Nucleus accumbens (tissue), 56 donors: ENCODE measurements around the gene TXNRD2.

Experiments
- DNase-seq, 56 donors: peaks; one replicate each; lab custom pipeline; 2025; lab: John Stamatoyannopoulos, UW

The TXNRD2 gene

GRCh38 chr22:19853879-19854777 lies 87.5 kb downstream of the TXNRD2 start:
- DNase-seq: peak in 1 of 56 donors; percentile 56

DNA sequence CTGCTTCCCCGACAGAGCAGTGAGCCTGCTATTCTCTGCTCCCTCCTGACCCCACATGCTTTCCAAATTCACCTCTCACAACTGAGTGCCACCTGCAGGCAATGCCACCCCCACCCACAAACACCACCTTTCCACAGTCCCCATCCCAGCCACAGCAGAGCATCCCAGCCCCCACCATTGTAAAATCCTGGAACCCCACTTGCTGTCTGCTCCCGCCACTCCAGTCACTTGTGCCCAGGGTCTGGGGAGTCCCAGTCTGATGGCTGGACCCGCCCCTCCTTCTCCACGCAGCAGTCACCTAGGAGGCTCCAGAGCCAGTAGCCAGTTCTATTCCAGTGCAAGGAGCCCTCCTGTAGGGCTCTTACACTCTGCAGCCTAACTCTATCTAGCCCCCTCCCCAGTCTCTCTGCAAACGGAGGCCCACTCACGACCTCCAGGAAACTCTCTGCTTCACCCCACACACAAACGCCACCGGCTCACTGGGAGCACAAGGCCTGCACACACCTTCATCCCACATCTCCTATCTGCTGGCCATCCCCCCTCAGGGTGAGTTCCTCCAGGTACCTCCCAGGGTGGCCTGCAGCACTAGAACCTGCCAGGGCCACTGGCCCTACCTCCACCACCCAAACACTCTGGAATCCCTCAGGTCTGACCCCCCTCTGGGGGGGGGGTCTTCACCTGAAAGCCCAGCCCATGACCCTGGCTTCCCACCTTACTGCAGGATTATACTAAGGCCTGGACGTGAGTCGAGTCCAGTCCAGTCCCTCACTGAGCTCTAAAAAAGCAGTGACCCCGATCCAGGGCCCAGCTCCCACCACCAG lies 88.3 kb downstream of the TXNRD2 start:
- no peak for DNase-seq

- no peak for DNase-seq
Observed at GRCh38 chr22:19852177-19852781, 89.3 kb downstream of the TXNRD2 start.

GRCh38 chr22:19851291-19852176 lies 90.1 kb downstream of the TXNRD2 start:
- no peak for DNase-seq

DNA sequence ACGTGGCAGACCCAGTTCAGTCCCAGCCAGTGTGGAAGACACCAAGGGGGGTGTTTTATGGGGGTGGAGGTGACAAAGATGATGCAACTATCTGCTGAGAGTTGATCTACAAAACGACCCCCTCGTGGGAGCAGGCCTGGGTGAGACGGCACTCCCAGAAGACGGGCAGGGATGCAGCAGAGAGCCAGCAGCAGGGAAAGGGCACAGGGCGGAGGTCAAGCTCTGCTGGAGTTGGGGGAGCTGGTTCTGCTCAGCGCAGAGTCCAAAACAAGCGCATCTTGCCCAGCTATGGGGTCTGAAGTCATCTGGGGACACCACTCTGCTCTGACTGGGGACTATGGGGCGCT lies 90.9 kb downstream of the TXNRD2 start:
- DNase-seq: no peak

DNA sequence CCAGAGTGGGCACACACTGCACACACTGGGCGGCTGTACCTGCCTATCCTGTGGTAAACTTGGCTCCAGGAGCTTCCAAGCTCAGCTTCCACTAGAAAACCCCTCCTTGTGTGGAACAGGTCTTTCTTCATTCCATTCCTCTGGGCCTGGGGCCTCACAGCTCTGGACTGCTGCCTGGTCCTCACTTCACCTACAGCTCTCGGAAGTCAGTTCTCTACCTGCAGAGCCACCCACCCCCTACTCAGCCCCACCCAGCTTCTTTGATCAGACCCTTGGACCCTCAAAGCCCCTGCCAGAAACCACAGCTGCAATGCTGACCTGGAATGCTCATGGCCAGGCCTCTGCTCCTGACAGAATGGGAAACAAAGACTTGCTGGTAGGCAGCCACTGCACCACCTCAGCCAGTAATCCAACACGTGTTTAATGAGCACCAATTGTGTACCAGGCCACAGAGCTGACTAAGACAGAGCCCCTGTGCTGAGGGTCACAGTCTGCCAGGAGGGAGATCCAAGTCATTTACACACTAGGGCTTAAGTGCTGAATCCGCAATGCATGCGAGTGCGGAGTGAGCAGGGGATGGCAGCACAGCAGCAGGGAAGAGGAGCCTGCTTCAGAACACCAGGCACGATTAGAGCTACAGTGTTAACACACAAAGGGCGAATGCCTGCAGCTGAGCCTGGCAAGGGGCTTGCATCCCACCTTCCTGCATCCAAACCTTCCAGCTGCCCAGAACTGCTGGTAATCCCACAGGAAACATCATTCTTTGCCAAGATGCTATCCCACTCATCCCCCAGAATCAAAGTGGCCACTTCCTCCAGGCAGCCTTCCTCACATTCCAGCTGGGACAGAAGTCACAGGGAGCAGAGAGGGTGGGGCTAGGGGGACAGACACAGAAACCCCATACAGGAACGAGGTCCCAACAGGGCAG lies 91.5 kb downstream of the TXNRD2 start:
- no peak for DNase-seq

GRCh38 chr22:19848298-19849224 lies 93.1 kb downstream of the TXNRD2 start:
- DNase-seq: no peak

GRCh38 chr22:19847345-19847632 lies 94.3 kb downstream of the TXNRD2 start:
- DNase-seq: no peak

GRCh38 chr22:19846620-19847344 lies 94.8 kb downstream of the TXNRD2 start:
- DNase-seq: no peak

DNA sequence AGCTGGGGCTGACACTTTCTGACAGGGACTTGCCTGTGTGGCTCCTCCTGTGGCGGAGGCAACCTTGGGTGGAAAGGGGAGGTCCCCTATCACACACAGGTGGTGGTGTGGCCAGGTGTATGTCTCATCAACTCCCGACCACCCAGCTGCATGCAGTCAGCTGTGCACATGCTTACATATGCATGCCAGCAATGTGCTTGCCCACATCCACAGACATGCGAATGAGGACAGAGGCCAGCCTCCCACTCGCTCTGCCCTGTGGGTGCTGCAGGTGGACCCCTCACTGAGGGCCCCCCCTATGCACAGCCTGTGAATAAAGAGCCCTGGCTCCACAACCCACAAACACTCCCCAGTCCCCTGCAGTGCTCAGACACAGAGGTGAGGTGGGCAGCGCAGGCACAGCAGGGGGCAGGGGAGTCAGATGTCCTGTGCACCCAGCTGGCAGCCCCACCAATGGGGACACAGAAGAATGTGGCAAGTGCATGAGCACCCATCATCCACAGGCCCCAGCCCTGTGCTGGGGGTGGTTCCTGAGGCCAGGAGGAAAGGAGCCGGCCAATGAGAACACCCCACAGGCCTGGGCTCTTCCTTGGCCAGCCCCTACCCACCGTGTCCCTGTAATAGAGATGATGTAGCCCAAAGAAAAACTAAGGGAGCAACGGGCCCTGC lies 96.4 kb downstream of the TXNRD2 start:
- no peak for DNase-seq

- peak in 16 of 56 donors; percentile 10 to 63 (median 34) for DNase-seq
Observed at GRCh38 chr22:19844377-19845053, 97.1 kb downstream of the TXNRD2 start.

- DNase-seq: no peak
Observed at GRCh38 chr22:19843857-19844376, 97.7 kb downstream of the TXNRD2 start.

- DNase-seq: no peak
Observed at GRCh38 chr22:19843107-19843856, 98.3 kb downstream of the TXNRD2 start.

- no peak for DNase-seq
Observed at GRCh38 chr22:19842393-19843106, 99.1 kb downstream of the TXNRD2 start.
